GM20431 (cell line): Measurements from ENCODE around the gene NXPE3.
"Not testable (repeated sequence)": the region's sequence is repeated elsewhere in the genome, so short reads cannot be mapped to it uniquely, and the experiment has no call there.

Source experiments
- in situ Hi-C: fragments of 300-500 bp; cut with MseI, MboI; formaldehyde crosslinking; loops from one replicate; pipeline ENCODE4 v1.15.0; 2020; ENCODE audit warnings: low sequenced_read_pairs; ENCODE audit not compliant: unreplicated experiment

The NXPE3 gene

DNA sequence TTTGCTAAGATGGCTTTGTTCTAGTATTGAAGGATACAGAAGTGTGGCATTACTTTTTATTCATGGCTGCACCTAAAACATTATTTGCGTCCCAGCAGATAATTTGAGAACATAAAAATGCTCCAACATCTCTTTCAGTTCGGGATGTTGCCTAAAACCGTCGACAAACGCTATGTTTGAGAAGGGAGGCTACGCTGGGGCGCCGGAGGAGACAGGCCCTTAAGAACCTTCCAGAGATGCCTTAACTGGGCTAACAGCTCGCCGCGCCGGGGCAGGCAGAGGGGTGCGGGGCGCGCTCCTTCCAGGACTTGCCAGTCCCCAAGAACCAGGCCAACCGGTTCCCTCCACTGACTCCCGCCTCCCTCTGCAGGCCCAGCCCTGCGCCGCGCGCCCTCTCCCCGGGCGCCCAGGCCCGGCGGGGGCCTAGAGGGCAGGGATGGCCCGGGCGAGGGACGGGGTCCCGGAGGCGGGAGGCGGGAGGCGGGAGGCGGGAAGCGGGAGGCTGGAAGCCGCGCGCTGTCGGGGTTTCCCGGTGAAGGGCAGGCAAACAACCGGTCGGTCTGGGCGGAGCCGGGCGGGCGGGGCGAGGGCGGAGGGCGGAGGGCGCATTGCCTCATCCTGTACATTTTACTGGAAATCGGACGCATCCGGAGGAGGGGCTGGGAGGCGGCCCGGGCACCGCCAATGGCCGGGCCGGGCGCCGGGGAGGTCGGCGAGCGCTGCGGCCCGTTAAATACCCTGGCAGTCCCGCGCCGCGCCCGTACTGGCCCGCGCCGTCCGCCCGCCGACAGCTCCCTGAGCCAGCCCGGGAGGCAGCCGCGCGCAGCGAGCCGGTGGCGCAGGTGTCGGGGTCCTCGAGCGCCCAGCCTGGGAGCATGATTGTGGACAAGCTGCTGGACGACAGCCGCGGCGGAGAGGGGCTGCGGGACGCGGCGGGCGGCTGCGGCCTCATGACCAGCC lies 70.0 kb downstream of the NXPE3 start, which contains the start of gene NFKBIZ:
Gene NFKBIZ (plus strand): TSS at position 761 of the 960 bp plus-strand sequence. CDS start 115 bp downstream, at position 876.
- in situ Hi-C loops: no loop called here

DNA sequence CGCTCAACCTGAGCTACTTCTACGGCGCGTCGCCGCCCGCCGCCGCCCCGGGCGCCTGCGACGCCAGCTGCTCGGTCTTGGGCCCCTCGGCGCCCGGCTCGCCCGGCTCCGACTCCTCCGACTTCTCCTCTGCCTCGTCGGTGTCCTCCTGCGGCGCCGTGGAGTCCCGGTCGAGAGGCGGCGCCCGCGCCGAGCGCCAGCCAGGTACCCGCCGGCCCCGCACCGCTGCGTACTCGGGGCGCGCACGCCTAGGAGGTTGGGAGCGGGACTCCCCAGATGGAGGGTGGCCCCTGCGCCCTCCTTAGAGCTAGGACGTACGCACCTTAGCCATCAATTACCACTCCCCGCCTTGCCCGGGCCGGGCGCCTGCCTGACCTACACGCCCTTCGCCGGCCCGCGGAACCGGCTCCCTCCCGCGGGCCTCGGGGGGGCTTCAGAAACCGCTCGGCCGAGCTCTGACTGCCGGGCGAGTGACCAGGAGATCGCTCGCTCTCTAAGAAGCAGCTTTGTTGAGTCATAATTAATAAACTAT lies 70.8 kb downstream of the NXPE3 start:
- in situ Hi-C loops: no loop called here

DNA sequence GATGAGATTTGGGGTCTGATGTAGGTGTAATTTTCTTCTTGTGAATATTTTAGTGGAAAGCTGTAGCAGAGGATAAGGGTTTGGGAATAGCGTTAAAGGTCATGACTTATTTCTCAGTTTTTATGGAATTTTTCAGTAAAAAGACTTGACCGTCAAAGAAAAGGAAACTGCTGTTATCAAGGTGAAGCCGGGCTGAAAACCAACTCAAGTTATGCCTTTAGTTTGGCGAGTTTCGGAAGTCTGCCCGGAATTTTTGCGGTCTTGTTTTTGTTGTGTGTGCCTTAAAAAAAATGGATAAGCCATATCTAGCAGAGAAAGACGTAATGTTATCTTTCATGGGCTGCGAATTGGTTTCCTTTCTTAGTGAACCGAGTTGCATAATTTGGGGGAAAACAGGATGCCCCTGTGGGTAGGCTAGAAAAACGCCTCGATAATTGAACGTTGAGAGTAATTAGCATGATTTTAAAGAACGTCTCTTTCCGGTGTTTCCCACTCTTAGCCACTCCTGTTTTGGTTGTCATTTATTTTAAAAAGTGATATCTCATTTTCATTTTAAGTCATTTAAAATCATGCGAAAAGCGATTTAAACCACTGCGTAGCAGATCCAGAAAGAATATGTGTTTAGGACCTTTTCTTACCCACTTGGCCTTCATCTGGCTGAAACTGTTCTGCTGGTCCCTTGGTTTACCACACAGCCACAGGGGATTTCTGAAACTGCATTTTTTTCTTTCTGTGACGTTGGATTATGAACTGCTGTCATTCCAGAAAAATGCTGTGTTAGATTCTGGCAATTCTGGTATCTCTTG lies 71.4 kb downstream of the NXPE3 start:
- in situ Hi-C loops: no loop called here

DNA sequence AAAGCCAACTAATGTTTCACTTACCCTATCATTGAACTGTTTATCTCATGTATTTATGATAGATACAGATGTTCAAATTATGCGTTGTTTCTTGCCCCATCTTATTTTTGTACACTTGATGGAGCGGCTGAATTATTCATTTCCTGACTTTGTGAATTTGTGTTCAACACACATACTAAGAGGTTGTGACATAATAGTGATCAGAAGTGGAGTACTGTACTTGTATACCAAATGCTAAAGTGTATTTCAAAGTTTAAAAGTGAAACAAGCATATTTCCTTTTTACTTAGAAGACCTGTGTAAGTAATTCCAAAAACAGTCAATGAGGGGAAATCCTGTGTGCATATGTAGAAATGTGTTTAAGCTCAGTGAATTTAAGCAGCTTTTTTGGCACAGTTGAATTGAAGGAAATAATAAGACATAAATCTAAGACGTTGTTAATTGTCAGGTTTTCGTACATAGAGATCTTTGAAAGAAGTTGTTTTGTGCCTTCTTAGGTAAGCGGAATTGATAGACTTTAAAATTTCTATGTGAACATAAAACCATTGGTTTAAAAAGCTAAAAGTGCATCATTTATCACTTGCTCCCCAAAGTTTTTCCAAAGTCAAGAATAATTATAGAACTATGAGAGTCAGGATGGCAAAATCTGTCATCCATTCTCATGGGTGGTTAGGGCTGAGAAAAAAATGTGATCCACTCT lies 72.2 kb downstream of the NXPE3 start:
- in situ Hi-C loops: no loop called here

DNA sequence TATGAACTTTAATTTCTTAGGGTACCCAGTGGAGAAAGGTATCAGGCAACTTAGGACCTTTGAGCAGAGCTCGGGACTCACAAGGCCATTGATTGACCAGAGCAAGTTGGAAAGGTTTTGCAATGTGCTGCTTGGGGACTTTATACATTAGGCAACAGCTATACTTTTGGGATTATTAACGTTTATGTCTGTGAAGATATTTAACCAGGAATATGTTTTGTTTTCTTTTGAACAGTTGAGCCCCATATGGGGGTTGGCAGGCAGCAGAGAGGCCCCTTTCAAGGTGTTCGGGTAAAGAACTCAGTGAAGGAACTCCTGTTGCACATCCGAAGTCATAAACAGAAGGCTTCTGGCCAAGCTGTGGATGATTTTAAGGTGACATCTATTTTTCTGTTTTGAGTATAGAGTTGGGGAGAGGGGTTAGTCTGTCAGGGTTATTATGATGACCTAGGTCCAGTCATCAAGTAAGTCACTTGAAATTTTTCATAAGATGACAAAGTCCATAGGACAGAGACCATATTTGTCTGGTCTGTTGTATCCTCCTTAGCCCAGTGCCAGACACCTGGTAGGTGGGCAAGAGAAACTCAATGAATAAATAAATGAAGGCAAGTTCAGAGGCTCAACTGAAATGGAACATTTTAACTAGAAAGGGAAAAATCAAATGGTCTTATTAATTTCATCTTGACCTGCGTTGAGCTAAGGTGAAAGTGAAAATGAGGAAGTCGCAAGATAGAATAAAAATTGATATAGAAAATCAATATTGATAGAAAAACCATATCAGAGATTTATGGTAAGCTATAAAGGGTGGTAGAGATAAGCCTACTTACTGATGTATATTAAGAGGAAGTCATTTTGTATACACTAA lies 73.1 kb downstream of the NXPE3 start:
- in situ Hi-C loops: no loop called here

DNA sequence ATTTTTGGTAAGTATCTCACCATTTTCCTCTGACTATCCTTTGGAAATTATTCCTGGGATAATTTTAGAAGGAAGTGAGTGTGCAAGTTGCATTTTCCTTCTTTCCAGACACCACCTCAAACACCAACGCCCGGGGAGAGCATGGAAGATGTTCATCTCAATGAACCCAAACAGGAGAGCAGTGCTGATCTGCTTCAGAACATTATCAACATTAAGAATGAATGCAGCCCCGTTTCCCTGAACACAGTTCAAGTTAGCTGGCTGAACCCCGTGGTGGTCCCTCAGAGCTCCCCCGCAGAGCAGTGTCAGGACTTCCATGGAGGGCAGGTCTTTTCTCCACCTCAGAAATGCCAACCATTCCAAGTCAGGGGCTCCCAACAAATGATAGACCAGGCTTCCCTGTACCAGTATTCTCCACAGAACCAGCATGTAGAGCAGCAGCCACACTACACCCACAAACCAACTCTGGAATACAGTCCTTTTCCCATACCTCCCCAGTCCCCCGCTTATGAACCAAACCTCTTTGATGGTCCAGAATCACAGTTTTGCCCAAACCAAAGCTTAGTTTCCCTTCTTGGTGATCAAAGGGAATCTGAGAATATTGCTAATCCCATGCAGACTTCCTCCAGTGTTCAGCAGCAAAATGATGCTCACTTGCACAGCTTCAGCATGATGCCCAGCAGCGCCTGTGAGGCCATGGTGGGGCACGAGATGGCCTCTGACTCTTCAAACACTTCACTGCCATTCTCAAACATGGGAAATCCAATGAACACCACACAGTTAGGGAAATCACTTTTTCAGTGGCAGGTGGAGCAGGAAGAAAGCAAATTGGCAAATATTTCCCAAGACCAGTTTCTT lies 74.2 kb downstream of the NXPE3 start:
- in situ Hi-C loops: no loop called here

DNA sequence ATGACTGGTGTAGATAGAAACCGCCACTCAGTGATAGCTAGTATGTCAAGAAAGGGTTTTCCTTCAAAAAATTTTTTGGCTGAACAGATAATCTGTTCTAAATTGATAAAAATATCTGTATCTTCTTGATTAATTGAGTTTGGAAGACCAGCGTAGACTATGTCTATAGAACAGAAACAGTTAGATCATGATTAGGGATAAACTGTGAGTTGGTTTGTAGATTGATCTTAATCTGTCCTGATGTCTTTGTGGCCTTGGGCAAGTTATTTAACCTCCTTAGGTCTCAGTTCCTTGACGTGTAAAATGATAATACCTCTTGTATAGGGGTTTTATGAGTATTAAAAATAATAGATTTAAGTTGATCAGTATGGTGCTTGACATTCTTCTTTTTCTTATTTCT lies 75.0 kb downstream of the NXPE3 start:
- in situ Hi-C loops: no loop called here

DNA sequence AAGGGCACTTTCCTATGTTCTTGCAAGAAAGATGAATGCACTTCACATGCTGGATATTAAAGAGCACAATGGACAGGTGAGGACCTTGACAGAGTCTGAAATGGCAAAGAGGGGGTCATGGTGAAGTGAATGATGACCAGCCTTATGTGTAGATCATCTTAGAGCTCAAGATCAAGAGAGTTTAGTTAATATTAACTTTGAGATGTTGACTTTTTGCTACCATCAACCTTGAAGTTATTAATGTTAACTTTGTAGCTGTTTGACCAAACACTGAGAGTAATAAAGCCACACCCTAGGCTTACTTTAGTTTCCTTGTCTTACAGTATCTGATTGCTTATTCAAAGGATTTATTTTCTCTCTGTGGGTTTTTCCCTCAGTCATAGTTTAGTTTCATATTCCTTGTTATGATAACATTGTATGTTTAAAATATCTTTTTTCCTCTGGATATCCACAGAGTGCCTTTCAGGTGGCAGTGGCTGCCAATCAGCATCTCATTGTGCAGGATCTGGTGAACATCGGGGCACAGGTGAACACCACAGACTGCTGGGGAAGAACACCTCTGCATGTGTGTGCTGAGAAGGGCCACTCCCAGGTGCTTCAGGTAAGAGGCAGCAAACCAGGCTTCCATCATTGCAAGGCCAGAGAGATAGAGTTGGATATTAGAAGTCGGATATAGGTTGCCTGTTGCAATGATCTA lies 75.7 kb downstream of the NXPE3 start:
- in situ Hi-C loops: no loop called here

DNA sequence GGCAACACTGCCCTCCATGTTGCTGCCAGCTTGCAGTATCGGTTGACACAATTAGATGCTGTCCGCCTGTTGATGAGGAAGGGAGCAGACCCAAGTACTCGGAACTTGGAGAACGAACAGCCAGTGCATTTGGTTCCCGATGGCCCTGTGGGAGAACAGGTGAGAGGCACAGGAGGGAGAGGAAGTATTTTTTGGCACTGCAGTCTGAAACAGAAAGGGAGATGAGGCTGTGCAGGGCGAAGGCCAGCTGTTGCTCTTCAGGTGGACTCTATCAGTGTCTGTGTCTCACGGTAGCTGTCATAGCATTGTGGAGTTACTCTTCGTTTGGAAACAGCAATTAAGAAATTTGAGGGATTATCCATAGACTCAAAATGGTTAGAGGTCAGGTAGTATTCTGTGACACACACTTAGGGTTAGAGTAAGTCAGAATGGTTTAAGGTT lies 78.3 kb downstream of the NXPE3 start:
- in situ Hi-C loops: no loop called here

DNA sequence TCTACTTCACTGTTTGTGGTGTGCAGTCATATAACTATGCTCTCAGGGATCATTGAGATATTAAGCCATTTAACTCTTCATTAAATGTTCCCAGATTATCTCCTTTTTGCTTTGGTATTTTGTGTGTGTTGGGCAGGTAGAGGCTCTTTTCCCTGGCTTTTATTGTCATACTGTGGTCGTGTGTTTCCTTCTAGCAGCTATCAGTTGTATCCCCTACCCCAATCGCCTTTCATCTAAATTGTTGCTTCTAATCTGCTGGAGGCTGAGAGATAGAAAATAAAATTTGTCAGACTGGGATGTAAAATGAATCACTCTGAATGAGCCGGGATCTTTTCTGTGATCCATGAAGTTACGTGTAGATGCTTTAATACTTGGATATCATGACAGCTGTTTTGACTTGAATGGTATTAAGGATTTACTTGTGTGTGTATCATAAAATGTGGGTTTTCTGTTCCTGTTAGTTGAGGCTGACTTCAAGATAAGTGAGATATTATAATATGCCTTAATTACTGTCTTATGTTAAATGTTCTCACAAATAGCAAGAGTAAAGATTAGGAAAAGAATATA lies 79.5 kb downstream of the NXPE3 start:
- in situ Hi-C loops: no loop called here

DNA sequence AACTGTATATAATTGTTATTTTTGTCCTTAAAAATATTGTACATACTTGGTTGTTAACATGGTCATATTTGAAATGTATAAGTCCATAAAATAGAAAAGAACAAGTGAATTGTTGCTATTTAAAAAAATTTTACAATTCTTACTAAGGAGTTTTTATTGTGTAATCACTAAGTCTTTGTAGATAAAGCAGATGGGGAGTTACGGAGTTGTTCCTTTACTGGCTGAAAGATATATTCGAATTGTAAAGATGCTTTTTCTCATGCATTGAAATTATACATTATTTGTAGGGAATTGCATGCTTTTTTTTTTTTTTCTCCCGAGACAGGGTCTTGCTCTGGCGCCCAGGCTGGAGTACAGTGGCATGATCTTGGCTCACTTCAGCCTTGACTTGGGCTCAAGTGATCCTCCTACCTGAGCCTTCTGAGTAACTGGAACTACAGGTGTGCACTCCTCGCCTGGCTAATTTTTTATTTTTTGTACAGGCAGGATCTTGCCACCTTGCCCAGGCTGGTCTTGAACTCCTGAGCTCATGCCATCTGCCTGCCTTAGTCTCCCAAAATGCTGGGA lies 81.0 kb downstream of the NXPE3 start:
- in situ Hi-C loops: no loop called here

DNA sequence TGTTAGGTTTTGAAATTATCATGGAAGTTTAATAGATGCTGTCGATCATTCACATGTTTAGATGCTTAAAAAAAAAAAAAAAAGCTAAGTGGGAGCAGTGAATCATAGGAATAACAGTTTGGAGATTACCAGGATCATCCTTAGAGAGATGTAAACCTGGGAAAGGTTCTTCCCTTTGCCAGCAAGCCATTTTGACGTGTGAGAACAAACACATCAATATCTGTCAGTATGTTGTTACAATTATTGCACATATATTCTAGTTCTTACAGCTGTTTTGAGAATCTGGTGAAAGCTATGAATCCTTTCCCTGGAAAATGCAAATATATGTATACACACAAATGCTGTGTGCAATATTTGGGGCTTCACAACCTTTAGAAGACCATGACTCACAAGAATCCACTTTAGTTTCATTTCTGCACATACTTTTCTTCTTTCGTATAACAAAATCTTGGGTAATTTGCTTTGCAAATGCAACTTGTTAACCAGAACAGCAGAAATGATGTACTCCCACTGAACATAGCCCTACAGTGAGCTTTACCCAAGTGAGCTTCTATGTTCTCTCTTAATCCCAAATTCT lies 82.3 kb downstream of the NXPE3 start:
- in situ Hi-C loops: no loop called here

DNA sequence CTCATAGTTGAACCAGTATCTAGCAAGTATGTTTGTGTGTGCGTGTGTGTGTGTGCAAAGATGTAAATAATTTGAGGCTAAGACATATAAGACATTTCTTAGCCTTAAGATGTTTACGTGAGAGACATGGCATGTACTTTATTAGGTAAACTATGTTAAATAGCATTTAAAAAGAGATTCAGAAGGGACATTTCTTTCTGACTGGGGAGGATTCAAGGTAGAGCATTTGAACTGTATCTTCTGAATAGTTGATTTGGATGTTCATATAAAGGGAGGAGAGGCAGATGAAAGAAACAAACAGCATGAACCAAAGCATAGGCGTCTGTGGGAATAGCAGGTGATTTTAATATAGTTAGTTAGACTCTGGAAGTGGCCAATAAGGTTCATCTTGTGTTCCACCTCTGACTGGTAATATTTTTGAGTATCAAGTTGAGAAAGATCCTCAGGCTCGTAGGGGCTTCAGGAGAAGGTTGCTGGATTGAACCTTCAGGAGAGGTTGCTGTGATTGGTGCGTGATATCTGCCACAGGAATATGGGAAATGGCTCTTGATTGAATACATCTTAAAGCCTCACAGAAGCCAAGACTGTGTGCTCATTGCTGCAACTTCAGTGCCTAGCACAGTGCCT lies 82.9 kb downstream of the NXPE3 start:
- in situ Hi-C loops: no loop called here

DNA sequence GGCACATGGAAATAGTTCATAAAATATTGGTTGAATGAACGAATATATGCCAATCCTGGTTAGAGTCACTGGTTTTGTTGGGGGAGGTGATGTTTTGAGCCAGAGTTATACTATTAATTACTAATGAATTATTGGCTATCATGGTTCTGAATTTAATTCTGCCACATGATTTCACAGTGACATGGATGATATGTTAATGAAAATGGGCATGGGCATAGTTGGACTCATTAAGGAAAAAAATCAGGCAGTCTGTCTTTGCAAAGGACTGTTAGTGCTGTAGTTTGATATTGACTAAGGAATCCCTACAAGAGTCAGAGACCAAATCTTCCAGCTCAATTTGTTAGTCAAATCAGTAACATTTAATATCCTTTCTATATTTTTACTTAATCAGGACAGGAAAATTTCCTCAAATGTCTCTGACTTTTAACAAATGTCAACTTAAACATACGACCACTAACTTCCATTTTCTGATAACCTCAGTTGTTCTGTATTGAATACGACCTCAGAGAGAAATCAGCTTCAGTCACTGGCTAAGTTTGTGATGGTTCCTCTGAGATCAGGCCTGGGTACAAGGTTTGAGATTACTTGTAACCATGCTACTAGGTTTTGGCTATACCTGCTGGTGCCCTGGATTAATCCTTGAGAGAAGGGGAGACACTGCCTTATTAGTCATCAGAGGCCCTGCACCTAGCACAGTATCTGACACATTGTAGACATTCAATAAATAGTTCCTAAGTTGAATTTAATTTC lies 83.6 kb downstream of the NXPE3 start:
- in situ Hi-C loops: no loop called here

DNA sequence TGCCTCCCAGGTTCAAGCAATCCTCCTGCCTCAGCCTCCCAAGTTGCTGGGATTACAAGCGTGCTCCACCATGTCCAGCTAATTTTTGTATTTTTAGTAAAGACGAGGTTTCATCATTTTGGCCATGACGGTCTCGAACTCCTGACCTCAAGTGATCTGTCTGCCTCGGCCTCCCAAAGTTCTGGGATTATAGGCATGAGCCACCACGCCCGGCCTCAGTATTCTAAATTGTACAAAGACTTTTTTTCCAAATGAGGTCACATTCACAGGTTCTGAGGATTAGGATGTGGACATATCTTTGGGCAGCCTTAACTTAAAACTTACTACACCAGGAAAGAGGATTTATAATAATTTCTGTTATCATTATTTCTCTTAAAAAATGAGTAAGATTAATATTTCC lies 85.9 kb downstream of the NXPE3 start:
- in situ Hi-C loops: not testable (repeated sequence)
